Esophagus muscularis mucosa (tissue), 3 donors: ENCODE results near the gene SLC7A8.

ENCODE experiments used
- CTCF ChIP-seq, 3 experiments: fragments of 200-600 bp in 2 of 3; fragments of 450-650 bp in 1 of 3; sonication (generic) in 2 of 3; IDR thresholded peaks; one replicate each; pipeline ENCODE4 v1.5.1; 2017 to 2019; ENCODE audit warnings: antibody characterized with exemption in 3 of 3, mild to moderate bottlenecking in 2 of 3, moderate library complexity in 1 of 3
- POLR2A ChIP-seq: fragments of 450-650 bp; IDR thresholded peaks from one replicate; pipeline ENCODE4 v1.6.1; 2017; ENCODE audit warnings: antibody characterized with exemption, moderate library complexity, mild to moderate bottlenecking, low read depth
- POLR2AphosphoS5 ChIP-seq, 2 donors: sonication (generic); formaldehyde crosslinking; IDR thresholded peaks; one replicate each; pipeline ENCODE4 v1.6.1; 2017; ENCODE audit warnings: antibody characterized with exemption in 2 of 2

- TF ChIP-seq POLR2A (no peak), CTCF (IDR thresholded peaks at IDR 0.05) (no peak), POLR2AphosphoS5 (IDR thresholded peaks at IDR 0.05) (no peak)
Measured at GRCh38 chr14:23167116-23167847, 16.2 kb downstream of the SLC7A8 start.
